GM12865 (cell line): ENCODE measurements around the gene CLIP4.

ENCODE experiments used
- DNase-seq: peaks from one replicate; pipeline ENCODE4 v3.0.0; 2010; ENCODE audit warnings: low read depth
- H3K4me3 ChIP-seq: 2 replicates; pipeline ENCODE4 v1.5.1; 2011; ENCODE audit warnings: mild to moderate bottlenecking, low read depth, low read length, control low read depth
- TF ChIP-seq, protein P1 (sequence below): IDR thresholded peaks from 2 replicates; pipeline ENCODE4 v1.5.1; 2011; ENCODE audit warnings: low read length, control low read depth, low read depth, inconsistent platforms; ENCODE audit not compliant: insufficient read depth; ENCODE audit errors: missing control alignments

CLIP4 gene

DNA sequence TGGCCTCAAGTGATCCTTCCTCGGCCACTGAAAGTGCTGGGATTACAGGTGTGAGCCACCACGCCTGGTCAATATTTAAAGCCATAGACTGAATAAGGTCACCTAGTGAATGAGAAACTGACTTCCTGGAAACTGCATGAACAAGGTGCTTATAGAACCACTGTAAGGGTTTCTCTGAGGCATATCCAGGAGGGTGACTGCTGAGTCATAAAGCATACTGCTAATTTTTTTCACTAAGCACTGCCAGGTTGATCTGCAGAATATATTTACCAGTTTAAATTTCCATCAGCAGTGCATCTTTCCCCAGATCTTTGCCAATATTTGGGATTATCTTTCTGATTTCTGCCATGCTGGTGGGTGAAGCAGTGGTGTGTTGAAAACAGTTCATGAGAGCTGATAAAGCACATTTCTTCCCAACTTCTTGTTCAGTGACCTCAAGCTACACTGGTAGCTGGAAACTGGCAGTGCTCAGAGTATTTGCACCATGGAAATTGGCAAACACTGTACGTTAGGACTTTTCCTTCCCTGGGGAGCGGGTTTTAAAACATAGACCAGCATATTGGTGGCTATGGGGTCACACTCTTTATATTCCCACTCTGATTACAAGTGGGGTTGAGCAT, 4.2 kb upstream of the CLIP4 start:
- no peak overlapping the region for H3K4me3 ChIP-seq
- TF ChIP-seq, protein P1, sequence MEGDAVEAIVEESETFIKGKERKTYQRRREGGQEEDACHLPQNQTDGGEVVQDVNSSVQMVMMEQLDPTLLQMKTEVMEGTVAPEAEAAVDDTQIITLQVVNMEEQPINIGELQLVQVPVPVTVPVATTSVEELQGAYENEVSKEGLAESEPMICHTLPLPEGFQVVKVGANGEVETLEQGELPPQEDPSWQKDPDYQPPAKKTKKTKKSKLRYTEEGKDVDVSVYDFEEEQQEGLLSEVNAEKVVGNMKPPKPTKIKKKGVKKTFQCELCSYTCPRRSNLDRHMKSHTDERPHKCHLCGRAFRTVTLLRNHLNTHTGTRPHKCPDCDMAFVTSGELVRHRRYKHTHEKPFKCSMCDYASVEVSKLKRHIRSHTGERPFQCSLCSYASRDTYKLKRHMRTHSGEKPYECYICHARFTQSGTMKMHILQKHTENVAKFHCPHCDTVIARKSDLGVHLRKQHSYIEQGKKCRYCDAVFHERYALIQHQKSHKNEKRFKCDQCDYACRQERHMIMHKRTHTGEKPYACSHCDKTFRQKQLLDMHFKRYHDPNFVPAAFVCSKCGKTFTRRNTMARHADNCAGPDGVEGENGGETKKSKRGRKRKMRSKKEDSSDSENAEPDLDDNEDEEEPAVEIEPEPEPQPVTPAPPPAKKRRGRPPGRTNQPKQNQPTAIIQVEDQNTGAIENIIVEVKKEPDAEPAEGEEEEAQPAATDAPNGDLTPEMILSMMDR: no peak
- peak; percentile 77 for DNase-seq

DNA sequence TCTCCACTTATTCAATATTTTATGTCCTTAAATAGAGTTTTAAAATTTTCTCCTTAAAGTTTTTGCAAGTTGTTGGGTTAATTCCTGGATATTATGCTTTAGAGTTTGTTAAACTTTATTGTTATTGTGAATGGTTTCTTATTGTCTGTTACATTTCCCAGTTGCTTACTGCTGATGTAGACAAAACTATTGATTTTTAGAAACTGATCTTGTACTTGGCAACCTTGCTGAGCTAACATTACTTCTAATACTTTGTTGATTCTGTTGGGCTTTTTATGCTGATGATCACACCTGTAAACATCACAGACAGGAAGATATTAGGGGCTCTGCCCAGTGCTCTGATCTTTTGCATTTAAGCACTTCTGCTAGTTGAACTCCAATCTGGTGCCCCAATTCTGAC, 2.8 kb upstream of the CLIP4 start:
- DNase-seq: no peak
- TF ChIP-seq, protein P1: no peak
- H3K4me3 ChIP-seq: no peak overlapping the region

DNA sequence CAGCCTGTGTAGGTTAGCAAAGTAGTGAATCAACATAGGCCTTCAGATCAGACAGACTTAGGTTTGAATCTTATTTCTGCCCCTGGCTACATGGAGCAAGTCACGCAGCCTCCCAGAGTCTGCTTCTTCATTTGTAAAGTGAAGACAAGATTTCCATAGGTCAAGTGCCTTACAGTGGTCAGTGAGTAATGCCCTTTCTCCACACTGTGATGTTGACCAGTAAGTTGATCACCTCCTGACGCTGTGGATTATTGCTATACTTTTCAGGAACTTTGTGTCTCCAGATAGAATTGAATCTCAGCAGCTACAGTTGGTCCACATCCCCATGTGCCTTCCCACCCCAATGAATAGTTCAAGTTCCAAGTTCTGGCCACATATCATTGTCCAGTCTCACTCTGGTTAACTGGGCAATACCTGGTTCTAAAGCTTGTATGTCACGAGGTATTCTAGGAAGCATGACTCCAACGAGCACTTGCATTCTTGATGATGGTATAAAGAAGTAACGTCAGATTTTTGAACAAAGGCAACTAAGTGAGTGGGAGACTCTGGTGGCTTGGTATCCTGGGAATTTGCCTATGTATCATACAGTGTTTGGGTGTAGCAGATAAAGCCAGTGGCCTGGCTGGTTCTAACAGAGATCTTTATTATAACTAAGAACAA, 2.1 kb upstream of the CLIP4 start:
- no peak for DNase-seq
- no peak overlapping the region for H3K4me3 ChIP-seq
- TF ChIP-seq, protein P1: no peak

DNA sequence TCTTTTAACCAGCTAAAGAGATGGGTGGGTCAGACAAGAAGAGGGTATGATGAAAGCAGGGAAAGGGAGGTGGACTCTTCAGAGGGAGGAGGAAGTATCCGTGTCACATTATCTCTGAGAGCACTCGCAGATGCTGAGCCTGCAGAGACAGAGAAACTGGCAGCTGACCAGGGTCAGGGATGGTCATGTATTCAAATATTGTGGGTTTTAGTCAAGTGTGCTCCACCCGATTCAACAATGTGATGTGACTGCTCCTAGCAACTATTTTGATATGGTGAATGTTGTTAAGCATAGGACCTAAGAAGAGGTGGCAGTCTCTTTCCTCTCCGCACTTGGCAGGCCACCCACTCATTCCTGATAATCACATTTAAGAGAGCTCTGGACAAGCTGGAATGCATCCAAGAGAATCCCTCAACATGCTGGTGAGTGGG, 1.3 kb upstream of the CLIP4 start:
- H3K4me3 ChIP-seq: no peak overlapping the region
- TF ChIP-seq, protein P1: no peak
- DNase-seq: peak; percentile 77

DNA sequence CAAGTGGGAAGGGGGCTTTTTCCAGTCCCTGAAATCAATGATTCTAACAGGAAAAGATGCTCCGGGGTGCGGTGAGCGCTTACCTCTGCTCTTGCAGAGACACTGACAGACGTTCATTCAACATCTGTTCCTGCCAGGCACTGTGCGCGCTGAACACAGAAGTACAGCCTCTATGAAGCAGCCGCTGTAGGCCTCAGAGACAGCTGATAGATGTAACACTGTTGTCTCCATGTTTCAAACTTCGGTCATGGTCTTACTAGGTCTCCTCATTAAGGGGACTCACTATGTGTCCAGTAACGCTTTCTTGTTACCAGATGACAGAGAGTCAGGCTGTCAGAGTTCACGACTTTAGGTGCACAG, 649 bp upstream of the CLIP4 start:
- DNase-seq: peak; percentile 5
- TF ChIP-seq, protein P1: no peak
- peak overlapping the region; percentile 55 for H3K4me3 ChIP-seq

DNA sequence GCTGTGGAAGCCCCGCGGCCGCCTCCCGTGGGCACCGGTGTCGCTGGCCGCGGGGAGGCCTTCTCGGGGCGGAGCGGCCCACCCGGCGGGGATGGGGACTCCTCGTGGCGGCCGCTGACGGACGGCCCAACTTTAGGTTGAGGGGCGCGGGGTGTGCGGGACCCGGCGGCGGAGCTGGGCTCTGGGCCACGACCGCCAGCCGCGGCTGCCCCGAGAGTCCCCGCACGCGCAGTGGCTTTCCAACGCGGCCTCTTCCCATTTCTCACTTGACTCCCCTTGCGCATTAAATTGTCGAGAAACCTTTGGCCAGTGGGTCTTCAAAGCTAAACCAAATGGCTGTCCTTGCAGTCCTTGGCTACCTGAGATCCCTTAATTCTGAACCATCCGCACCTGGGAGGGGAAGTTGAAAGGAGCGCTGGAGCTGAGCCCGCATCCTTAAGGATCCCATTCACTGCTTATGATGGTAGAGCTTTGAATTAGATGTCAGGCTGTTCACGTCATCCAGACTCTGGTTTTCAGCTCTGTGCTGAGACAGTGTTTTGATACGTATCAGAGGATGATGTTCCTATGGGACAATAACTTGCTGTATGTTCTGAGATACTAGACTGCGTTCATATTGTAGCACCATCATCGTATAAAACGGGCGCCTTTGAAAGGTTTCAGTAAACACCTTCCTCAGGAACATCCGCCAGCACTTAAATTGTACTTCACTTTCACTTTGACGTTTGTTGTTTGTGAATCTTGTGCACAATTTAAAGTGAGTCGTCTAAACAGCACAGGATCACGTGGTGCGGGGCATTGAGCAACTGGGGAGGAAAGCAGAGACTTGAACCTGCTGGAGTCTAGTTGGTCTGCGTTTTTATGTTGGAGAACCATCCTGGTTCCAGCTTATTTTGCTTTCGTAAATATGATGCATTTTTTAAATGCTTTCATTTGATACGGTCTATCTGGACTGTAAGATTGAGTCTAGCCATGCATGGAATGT, 874 bp downstream of the CLIP4 start:
- DNase-seq: peak; percentile 89
- peak overlapping the region; percentile 71 for H3K4me3 ChIP-seq
- TF ChIP-seq, protein P1: no peak
